A673 (cell line): Measurements from ENCODE around the gene MAST4. TPM values are rescaled to one million over a fixed set of nuclear protein-coding genes. Genes with fewer than 3 reads are reported as not detected.

Source experiments
- BruUV-seq: library from RNA; stranded (reverse); fragments of 400-500 nt; replicated peaks from 2 replicates; lab custom pipeline; 2021; lab: Mats Ljungman, UMichigan
- CTCF ChIA-PET: fragments of 300-600 bp; sonication (Branson Sonifier 250); formaldehyde crosslinking; loops from one replicate; lab custom pipeline; 2022; ENCODE audit warnings: antibody characterized with exemption; lab: Charles Lee
- POLR2A ChIA-PET: fragments of 300-600 bp; sonication (Branson Sonifier 250); formaldehyde crosslinking; loops from one replicate; lab custom pipeline; 2022; ENCODE audit warnings: antibody characterized with exemption; ENCODE audit not compliant: low non-redundant PET; lab: Charles Lee
- DNase-seq: peaks from one replicate; pipeline ENCODE4 v3.0.0-alpha.2; 2015; ENCODE audit warnings: low spot score
- H3K27ac ChIP-seq: fragments of 200-600 bp; sonication (generic); 2 replicates; pipeline ENCODE4 v1.5.1; 2016; ENCODE audit warnings: mixed run types, low read depth, mild to moderate bottlenecking, mixed read lengths, antibody characterized with exemption, low read length; ENCODE audit not compliant: poor library complexity, severe bottlenecking
- H3K27me3 ChIP-seq: fragments of 200-600 bp; sonication (generic); replicated peaks from 2 replicates; pipeline ENCODE4 v1.6.1; 2017; ENCODE audit warnings: mixed run types, low read depth, mild to moderate bottlenecking, mixed read lengths, antibody characterized with exemption, low read length; ENCODE audit not compliant: insufficient read depth, poor library complexity
- H3K36me3 ChIP-seq: fragments of 200-600 bp; sonication (generic); 2 replicates; pipeline ENCODE4 v1.6.1; 2016; ENCODE audit warnings: mixed run types, mild to moderate bottlenecking, mixed read lengths, antibody characterized with exemption, low read length; ENCODE audit not compliant: insufficient read depth, poor library complexity, severe bottlenecking
- H3K4me1 ChIP-seq: fragments of 200-600 bp; sonication (generic); 2 replicates; pipeline ENCODE4 v1.6.1; 2017; ENCODE audit warnings: mixed run types, mild to moderate bottlenecking, mixed read lengths, antibody characterized with exemption, low read length; ENCODE audit not compliant: insufficient read depth, poor library complexity, severe bottlenecking
- H3K4me3 ChIP-seq: fragments of 200-600 bp; sonication (generic); 2 replicates; pipeline ENCODE4 v1.5.1; 2016; ENCODE audit warnings: low read depth, mixed run types, mild to moderate bottlenecking, mixed read lengths, low read length; ENCODE audit not compliant: poor library complexity, severe bottlenecking
- H3K9me3 ChIP-seq: fragments of 200-600 bp; sonication (generic); 2 replicates; pipeline ENCODE4 v1.6.1; 2016; ENCODE audit warnings: mixed run types, low read depth, mild to moderate bottlenecking, mixed read lengths, antibody characterized with exemption, low read length; ENCODE audit not compliant: poor library complexity, severe bottlenecking
- CTCF ChIP-seq: fragments of 300-800, 200-600 bp; sonication (generic); conservative IDR thresholded peaks from 2 replicates; pipeline ENCODE4 v1.5.1; 2017; ENCODE audit warnings: low read depth, mild to moderate bottlenecking, antibody characterized with exemption, low read length, moderate library complexity, mixed read lengths
- EZH2 ChIP-seq: fragments of 200-600 bp; sonication (generic); IDR thresholded peaks from 2 replicates; pipeline ENCODE4 v1.6.1; 2017; ENCODE audit warnings: borderline replicate concordance, low read depth, mild to moderate bottlenecking, mixed read lengths, antibody characterized with exemption, low read length; ENCODE audit not compliant: poor library complexity, severe bottlenecking
- intact Hi-C: fragments of 100-400 bp; cut with micrococcal nuclease; formaldehyde crosslinking; loops from one replicate; pipeline ENCODE4 v1.10.0; 2022; ENCODE audit not compliant: unreplicated experiment
- total RNA-seq: library from RNA; stranded (reverse); gene quantifications from 2 replicates; pipeline ENCODE4 v1.2.3, GENCODE V29; 2021

The MAST4 gene
- total RNA-seq, 1 experiment from 2014 or later, result 4.5 TPM

- Histone ChIP-seq H3K27ac (no peak overlapping the region), H3K4me1 (peaks cover 3% of the 10 kb centered on the region), H3K36me3 (no peaks in the 10 kb centered on the region), H3K27me3 (no peaks in the 10 kb centered on the region), H3K9me3 (no peaks in the 10 kb centered on the region), H3K4me3 (no peak overlapping the region)
- CTCF ChIA-PET, result no interaction called here
- POLR2A ChIA-PET, result no interaction called here
- BruUV-seq, result no TSS peak
- no peak for DNase-seq
- TF ChIP-seq EZH2 (no peak), CTCF (no peak)
- intact Hi-C loops, result no loop called here
Observed at GRCh38 chr5:67009028-67009427, 412.8 kb downstream of the MAST4 start.

- BruUV-seq, result no TSS peak
- ChIA-PET POLR2A (no interaction called here), CTCF (no interaction called here)
- H3K4me1 ChIP-seq, result no peaks in the 10 kb centered on the region
- TF ChIP-seq EZH2 (no peak), CTCF (no peak)
- intact Hi-C loops, result no loop called here
- no peak overlapping the region for H3K4me3 ChIP-seq
- H3K27me3 ChIP-seq, result no peaks in the 10 kb centered on the region
- no peaks in the 10 kb centered on the region for H3K36me3 ChIP-seq
- H3K9me3 ChIP-seq, result no peaks in the 10 kb centered on the region
- DNase-seq, result no peak
- no peak overlapping the region for H3K27ac ChIP-seq
Observed at GRCh38 chr5:67010684-67011409, 414.7 kb downstream of the MAST4 start.

- no peaks in the 10 kb centered on the region for H3K27me3 ChIP-seq
- no peaks in the 10 kb centered on the region for H3K36me3 ChIP-seq
- no peaks in the 10 kb centered on the region for H3K9me3 ChIP-seq
- DNase-seq, result no peak
- H3K4me3 ChIP-seq, result no peak overlapping the region
- no TSS peak for BruUV-seq
- POLR2A ChIA-PET, result no interaction called here
- H3K4me1 ChIP-seq, result no peaks in the 10 kb centered on the region
- TF ChIP-seq EZH2 (no peak), CTCF (no peak)
- intact Hi-C loops, result no loop called here
- CTCF ChIA-PET, result no interaction called here
- no peak overlapping the region for H3K27ac ChIP-seq
Observed at GRCh38 chr5:67011422-67011821, 415.2 kb downstream of the MAST4 start.
